GM18858 (cell line): ENCODE results near the gene SELPLG.
"Not testable (repeated sequence)": the region's sequence is repeated elsewhere in the genome, so short reads cannot be mapped to it uniquely, and the experiment has no call there.

ENCODE experiments used
- ATAC-seq: cut with Tn5 transposase; IDR thresholded peaks from one replicate; pipeline ENCODE4 v1.9.1; 2021; ENCODE audit not compliant: unreplicated experiment

The SELPLG gene

DNA sequence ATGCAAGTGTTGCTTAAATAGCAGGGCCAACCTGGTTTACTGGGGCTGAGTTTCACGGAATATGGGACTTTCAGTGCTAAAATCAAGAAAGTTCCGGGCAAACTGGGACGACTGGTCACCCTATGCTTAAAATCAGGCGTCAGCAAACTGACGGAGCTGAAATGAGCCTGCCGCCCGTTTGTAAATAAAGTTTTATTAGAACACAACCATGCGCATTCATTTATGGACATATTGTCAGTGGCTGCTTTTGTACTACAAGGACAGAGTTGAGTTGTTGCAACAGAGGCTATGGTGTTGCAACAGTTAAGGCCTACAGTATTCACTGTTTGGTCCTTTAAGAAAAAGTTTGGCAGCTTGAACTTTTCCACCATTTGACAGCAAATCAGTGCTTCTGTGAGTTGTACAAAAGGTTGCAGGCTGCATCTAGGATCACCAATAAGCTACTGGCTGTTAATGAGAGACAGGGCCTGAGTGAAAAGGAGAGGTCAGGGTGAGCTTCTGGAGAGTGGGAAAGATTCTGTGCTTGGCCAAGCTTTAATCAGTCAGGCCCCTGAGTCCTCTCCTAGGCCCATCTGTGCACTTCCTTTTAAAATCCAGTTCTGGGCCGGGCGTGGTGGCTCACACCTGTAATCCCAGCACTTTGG is 13.3 kb downstream of the SELPLG start:
- no peak for ATAC-seq

DNA sequence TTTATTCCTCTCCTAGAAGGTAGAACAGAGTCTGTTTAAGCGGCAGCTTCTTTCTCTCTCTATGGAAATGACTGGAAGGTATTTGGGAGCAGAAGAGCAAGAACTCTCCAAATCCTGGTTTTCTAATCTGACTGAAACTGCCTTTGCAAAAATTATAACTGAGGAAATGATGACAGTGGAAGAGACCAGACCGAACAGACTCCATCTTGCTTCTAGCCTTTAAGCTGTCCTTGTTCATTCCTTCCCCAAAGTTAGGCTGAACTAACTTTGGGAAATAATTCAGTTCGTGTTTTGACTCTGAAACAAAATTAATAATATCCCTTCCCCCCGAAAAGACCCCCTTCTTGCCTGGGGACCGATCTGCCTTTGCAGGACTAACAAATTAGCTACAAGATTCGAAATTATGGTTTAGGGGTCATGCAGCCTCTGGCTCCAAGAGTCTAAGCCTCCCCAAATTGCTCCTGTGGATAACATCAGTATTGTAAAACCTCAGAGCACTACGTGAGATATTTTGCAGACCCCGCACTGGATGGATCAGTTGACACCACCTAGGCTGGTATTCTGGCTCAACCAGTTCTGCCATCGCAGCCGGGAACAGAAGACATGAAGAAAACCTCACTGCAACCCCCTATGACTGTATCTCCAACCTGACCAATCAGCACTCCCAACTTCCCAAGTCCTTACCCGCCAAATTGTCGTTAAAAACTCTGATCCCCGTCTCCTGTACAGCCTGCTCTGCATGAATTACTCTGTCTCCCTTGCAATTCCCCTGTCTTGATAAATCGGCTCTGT is 14.1 kb downstream of the SELPLG start:
- ATAC-seq: no peak

DNA sequence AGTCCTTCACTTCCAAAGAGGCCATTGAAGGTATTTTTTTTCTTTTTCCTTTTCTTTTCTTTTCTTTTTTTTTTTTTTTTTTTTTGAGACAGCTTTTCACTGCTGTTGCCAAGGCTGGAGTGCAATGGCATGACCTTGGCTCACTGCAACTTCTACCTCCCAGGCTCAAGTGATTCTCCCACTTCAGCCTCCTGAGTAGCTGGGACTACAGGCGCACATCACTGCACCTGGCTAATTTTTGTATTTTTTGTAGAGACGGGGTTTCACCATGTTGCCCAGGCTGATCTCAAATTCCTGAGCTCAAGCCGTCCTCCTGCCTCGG is 14.8 kb downstream of the SELPLG start:
- ATAC-seq: not testable (repeated sequence)

DNA sequence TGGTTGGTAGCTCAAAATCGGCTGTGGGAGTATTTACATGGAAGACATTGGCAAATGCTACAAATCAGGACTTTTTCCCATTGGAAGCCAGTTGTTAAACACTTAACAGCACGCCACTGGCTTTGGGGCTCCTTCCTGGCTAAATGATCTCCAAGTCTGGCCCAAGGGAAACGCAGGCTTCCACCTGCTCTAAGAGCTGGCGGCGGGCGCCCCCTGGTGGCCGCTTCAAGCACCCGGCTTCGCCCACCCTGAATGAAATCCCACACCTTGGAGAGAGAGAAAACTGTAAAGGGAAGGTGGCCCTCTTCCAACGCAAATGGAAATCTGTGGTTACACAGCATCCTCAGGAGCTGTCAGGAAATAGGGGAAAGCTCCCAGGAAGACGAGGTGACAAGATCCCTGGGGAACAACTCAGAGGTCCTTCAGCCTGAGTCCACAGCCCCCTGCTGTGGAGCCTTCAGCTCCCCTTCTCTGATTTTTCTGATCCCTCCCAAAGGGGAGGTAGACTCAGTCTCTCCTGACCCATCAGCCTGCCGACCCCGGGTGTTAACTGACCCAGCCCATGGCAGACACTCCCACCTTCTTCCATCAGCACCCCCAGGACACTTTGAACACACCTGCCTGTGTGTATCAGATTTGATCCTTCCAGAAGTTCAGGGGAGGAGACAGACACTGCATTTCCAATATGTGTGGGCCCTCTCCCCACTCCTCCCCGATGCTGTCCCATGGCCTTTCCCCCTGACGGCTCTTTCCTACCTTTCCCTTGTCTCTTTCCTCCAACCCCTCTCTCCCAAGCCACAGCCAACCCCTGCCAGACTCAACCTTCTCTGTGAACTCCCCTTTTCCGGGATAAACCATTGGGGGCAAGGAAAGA is 15.4 kb downstream of the SELPLG start:
- no peak for ATAC-seq

DNA sequence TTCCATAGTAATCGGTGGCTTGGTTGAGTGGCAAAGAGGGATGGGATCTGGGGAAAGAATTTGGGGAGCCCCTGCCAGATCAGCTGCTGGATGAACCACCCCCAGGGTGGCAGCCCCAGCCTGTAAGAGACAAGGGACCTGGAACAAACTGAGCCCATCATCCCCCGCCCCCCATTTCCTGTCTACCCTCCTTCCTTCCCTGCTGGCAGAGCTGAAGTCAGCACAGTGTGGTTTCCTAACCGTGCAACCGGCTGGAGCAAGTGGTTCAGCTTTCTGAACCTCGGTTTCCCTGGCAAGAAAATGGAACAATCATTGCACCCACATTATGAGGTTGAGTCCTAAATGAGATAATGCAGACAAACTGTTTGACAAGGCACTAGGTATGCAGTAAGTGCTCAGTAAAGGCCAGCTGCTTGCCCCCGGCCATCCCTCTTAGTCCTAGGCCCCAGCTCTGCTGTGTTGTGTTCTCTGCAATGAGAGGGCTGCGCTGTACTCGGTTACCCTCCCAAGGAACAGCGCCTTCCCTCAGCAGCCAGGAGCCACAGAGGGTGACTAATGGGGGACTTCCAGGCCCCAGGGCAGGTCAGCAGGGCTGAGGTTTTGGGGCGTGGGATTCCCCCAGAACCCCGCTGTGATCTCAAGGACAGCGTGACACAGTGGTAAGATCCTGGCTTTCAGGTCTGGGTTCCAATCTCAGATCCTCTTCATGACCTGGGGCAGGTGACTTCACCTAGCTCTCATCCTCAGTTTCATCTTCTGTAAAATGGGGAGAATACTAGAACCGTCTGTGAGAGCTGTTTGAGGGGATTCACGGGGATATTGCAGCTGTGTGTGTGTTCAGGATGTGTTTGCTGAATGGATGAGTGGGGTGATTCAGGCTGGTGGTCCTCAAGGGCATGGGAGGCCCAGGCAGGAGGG is 16.5 kb downstream of the SELPLG start:
- ATAC-seq: peak; percentile 59

DNA sequence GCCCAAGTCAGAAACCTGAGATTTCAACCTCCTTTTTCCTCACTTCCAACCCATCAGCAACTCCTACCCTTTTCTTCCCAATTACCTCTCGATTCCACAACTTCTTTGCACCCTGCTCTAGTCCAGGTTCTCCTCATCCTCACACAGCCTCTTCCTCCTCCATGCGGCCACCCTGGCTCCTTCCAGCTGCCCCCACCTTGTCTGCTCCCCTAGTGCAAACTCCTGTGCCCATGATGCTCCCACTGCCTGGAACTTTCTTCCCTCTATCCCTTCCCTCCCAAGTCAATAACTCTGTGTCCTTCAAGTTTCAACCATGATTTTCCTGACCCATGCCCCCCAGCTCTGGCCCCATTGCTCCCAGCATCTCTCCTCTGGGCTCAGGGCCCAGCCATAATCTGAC is 17.3 kb downstream of the SELPLG start:
- ATAC-seq: no peak

DNA sequence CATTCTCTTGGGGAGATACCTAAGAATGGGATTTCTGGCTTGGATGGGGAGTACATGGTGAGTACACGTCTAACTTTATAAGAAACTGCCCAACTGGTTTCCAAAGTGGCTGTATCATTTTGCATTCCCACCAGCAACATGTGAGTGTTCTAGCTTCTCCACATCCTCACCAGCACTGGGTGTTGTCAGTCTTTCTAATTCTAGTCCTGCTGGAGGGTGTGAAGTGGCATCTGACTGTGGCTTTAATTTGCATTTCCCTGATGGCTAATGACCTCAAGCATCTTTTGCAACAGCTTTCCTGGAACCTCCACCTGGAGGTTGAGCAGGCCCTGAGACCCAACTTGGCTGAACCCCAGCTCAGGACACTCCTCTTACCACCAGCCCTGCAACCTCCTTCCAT is 17.8 kb downstream of the SELPLG start:
- ATAC-seq: no peak

DNA sequence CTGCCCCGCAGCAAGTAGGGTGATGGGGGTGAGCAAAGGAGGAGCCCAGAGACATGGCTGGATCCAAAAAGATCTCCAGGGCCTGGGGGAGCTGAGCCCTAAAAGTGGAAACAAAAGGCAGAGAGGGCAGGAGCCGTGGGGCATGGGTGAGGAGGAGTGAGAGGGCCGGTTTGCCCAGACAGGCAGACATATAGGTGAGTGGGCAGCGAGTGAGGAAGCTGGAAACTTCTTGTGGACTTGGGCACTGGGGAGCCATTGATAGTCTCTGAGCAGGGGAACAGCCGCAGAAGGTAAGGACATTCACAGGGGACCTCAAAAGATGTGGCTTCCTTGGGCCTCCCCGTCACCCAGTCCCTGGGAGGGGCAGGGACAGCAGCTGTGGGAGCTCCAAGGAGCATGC is 19.1 kb downstream of the SELPLG start:
- ATAC-seq: no peak

DNA sequence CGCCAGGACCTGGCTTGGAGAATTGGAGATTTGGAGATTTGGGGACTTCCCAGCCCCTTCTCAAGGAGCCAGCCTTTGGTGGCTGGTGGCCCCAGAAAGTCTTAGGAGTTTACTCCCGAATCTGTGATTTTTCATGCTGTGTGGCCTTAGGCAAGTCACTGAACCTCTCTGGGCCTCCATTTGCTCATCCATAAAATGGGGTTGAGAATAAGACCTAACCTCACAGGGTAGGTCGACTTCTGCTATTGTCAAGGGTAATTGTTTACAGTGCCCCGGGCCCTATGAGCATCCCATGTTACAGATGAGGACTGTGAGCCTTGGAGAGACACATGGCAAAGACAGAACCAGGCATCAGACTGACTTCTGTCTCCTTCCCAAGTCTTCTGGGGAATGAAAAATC is 19.7 kb downstream of the SELPLG start:
- no peak for ATAC-seq

DNA sequence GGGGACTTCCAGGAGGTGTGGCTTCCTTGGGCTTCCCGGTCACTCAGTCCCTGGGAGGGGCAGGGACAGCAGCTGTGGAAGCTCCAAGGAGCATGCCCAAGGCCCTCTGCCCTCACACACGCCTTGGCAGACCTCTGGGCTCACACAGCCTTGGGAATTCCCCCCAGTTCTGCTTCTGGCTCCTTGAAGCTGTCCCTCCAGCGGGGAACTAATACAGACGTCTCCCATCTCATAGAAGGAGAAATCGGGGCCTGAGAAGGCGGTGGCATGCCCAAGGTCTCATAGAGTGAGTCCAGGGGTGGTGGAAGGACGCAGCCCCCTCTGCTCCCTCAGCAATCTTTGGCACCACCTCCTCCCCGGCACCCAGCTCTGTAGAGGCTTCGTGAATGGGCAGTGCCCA is 20.1 kb downstream of the SELPLG start:
- ATAC-seq: no peak

DNA sequence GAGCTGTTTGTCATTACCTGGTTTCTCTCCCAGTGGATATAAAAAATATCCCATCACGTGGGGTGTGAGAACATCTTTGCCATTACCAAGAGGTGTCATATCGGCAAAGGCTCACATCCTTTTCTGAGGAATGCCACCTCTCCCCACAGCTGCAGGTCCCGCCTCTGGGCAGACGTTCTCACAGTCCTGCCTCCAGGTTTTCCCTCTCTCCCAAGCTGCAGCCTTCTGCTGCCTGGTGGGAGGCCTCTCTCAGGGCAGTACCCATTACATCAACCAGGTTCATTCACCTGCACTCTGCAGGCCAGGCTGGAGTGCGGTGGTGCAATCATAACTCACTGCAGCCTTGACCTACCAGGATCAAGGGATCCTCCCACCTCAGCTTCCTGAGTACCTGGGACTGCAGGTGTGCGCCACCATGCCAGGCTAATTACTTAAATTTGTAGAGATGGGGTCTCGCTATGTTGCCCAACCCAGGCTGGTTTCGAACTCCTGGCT is 20.9 kb downstream of the SELPLG start:
- ATAC-seq: no peak

DNA sequence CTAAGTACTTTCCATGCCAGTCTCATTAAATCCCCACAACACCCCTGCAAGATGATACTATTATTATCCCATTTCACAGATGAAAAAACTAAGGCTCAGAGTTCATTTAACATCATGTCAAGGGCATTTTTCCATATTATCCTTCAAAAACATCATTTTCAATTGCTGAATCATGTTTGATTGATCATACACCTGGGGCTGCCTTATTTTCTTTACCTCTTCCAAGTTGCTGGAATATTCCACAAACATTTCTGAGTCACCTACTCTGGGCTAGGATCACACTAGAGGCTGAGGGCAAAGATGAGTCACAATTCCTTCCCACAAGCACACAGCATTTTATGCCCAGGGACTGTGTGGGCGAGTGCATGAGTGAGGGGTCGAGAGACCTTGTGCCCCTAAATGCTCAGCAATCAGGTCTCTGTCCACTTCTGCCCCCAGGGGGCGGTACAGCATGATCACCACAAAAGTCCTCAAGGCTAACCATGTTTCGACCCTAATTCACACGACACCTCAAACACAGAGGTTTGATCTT is 21.7 kb downstream of the SELPLG start:
- ATAC-seq: no peak

DNA sequence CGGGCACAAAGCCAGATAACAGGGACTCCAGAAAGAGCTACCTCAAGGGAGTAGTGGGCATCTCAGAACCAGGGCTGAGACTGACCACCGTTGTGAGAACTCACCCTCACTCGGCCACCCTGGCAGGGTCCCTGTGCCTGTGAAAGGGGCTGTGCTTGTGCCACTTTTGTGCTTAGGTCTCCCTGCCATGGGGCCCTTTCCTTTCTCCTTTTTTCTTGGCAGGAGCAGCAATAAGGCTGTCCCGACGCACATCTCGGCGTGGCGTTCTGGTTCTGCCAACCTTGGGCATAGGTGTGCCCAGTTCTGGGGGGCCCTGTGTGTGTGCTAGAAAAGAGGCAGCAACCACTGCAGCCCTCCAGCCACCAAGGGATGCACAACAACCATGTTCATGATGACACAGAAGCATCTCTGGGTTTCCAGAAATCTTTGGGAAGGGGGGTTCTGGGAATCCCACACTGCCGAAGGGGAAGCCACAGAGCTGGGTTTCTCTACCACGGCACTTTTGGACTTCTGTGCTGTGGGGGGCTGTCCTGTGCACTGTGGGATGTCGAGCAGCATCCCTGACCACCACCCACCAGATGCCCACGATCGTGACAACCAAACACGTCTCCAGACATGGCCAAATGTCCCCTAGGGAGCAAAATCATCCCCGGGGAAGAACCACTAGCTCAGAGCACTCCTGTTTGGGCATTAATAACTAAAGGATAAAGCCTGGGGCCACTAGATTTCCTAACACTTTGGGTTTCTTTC is 22.7 kb downstream of the SELPLG start:
- ATAC-seq: no peak

DNA sequence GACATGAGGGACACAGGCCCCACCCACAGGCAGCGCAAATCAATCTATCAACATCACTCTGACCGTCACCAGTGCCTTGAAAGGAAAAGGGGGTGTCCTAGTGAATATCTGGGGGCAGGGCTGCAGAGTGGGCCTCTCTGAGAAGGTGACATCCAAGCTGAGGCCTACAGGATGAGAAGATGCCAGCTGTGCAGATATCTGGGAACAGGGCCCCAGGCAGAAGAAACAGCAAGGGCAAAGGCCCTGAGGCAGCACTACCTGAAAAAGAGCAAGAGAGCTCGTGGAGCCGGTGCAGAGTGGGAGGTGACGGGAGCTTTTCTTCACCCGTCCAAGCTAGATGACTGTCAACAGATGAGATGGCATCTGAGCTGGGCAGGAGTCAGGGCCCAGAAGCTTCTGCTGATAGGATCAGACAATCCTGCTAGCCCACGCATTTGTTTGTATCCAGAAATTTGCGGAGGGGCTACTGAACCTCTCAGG is 23.3 kb downstream of the SELPLG start:
- ATAC-seq: no peak

DNA sequence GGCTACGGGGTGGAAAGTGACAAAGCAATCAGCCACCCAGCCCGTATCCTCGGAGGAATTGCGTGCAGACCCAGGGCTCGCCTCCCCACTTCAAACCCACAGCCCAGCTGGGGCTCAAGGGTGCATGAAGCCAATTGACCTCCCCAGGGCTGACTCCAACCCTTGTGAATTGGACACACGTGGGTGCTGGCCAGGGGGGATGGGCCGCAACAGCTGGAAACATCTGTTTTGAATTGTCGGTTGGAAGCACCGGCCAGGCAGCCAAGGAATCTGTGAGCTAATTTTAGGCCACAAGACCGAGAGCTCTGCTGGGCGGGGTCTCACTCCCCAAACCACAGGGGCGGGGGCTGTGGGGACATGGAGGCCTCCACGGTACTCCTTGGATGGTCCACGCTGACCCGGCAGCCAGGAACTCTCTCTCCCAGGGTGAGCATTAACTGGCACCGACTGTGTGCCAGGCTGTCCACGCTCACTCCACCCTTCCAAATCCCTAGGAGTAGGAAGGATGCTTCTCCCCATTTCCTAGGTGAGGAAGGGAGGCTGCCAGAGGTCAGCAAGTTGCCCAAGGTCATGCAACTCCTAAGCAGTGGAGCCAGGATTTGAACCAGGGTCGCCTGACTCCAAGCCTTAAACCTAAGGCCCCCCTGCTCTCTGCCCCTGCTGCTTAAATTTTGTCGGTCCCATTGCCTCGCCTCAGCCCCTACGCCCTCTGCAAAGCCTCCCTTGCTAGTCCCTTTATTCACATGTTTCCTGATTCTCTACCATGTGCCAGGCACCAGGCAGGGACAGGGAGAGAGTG is 24.0 kb downstream of the SELPLG start:
- no peak for ATAC-seq

DNA sequence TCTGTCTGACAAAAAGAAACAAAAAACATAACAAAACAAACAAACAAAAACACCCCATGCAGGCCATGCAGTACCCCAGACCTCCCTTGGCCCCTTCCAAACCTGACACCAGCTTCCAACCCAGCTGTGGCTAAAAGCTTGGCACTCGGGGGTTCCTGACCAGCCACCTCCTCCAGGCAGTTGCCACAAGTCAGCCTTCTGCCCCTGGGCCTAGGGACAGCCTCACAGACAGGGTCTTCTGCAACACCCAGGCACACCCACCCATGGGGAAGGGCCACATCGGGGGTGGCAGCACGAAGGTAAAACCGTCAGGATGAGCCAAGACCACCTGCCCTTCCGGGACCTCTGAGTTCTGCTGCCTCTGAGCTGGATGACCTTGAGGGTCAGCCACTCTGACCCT is 25.1 kb downstream of the SELPLG start:
- ATAC-seq: no peak

DNA sequence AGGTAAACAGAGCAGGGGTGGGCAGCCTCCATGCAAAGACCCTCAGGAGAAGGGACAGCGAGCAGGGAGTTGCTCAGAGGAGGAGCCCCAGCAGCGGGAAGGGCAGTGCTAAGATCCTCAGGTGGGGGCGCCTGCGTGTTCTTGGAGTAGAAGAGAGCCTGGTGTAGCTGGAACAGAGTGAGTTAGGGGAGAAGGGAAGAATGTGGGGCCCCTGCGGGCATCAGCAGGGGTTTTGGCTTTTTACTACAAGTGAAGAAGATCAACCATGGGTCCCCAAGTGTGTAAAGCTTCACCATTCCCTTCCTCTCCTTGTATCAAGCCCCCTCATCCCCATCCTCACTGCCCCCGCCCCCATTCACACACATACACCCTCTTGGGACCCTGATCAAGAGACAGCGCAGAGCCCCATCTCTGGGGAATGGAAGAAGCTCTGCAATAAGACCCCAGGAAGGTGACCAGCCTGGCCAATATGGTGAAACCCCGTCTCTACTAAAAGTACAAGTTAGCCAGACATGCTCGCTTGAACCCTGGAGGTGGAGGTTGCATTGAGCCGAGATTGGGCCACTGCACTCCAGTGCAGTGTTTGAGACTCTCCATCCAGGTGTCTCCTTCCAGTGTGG is 25.6 kb downstream of the SELPLG start:
- no peak for ATAC-seq

DNA sequence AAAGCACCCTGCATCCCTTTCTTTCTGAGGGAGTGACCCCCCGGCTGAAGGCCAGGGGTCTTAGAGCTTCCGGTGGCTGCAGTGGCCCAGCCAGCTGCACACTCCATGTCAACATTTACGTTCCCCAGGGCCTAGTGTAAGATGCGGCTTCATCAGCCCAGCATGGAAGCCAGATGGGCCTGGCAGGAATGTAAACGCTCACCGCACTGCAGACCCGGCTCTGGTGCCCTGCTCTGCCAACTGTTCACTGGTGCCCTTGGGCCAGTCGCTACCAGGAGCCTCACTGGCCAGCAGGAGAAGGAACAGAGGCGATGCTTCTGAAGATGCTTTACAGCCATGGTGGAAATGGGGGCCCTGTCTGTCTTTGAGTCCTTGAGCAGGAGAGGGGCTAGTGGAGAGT is 27.2 kb downstream of the SELPLG start:
- ATAC-seq: no peak
